ENCODE results near the gene HLA-DOA. TPM values are rescaled to one million over a fixed set of nuclear protein-coding genes. Genes with fewer than 3 reads are reported as not detected.
A peak's percentile ranks its signal among the peaks of the same experiment; 100 is the strongest.

HLA-DOA gene
- total and polyA plus RNA-seq, 2 of the 8 experiments (the other 6 are each of a cell fraction or from before 2014, with no cell fraction given) = 23.7 to 89.0 TPM

DNA sequence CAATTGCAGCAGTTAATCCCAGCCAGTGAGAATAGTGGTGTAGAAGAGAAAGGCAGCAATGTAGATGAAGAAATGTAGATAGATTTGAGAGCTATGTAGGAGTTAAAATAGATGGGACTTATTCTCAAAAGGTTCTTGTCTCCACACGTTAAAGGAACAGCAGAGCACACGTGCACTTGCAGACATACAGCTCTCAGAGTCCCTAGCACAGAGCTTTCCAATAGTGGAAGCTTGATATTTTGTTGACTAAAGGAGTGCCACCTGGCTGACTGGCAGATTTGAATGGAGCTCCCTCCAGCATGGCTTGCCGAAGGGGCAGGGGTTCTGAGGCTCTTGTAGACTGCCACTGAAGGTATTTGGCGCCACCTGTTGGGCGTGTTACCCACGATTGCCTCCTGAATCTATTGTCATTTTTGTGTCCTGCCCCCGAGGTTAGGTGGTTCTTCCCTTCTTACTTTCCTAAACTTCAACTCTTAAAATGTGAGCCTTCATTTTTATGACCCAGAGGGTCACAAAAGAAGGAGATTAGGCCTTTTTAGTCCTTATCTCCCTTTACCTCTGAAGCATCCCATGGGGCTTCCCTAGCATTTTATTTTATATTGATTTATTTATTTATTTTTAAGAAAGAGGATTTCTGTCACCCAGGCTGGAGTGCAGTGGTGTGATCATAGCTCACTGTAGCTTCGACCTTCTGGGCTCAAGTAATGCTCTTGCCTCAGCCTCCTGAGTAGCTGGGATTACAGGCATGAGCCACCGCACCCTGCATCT lies 24.6 kb downstream of the HLA-DOA start:
- CTCF ChIA-PET (ENCODE audit: partially characterized antibody) = interaction anchor here (0.5 to 6.6 kb wide), 52 partner anchors 9 to 1863 kb away, joined by 3 to 110 read pairs (median 4); partner anchors contain the start of genes BRD2, HLA-DMA and HLA-DPA1
- peak; percentile 92 for FAIRE-seq
- no peak for TF ChIP-seq CTBP2 (IDR thresholded peaks at IDR 0.05; ENCODE audit: borderline replicate concordance, insufficient read depth, insufficient read length, low read length)
- TF ChIP-seq ZNF274 (IDR thresholded peaks at IDR 0.05; ENCODE audit: borderline replicate concordance, extremely low read depth, low read length) = no peak
- TF ChIP-seq KDM5A (IDR thresholded peaks at IDR 0.05; ENCODE audit: low read length) = no peak
- TF ChIP-seq SAP30 (IDR thresholded peaks at IDR 0.05; ENCODE audit: insufficient read depth, insufficient replicate concordance, low read length) = no peak
- TF ChIP-seq, protein P1, sequence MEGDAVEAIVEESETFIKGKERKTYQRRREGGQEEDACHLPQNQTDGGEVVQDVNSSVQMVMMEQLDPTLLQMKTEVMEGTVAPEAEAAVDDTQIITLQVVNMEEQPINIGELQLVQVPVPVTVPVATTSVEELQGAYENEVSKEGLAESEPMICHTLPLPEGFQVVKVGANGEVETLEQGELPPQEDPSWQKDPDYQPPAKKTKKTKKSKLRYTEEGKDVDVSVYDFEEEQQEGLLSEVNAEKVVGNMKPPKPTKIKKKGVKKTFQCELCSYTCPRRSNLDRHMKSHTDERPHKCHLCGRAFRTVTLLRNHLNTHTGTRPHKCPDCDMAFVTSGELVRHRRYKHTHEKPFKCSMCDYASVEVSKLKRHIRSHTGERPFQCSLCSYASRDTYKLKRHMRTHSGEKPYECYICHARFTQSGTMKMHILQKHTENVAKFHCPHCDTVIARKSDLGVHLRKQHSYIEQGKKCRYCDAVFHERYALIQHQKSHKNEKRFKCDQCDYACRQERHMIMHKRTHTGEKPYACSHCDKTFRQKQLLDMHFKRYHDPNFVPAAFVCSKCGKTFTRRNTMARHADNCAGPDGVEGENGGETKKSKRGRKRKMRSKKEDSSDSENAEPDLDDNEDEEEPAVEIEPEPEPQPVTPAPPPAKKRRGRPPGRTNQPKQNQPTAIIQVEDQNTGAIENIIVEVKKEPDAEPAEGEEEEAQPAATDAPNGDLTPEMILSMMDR (IDR thresholded peaks at IDR 0.05; ENCODE audit: control extremely low read depth in 1 of 3, insufficient read depth in 1 of 3, low read depth in 1 of 3, low read length in 3 of 3) = peak; percentile 83 to 94 (median 90)
- peak; percentile 90 to 94 for TF ChIP-seq RAD21 (IDR thresholded peaks at IDR 0.05 in 1 of 2, conservative IDR thresholded peaks at IDR 0.05 in 1 of 2; ENCODE audit: low read depth in 2 of 2, low read length in 2 of 2)
- TF ChIP-seq ASH2L (IDR thresholded peaks at IDR 0.05; ENCODE audit: low read length) = no peak
- peak; percentile 54; the same call in 1 of the 2 replicates for TF ChIP-seq YY1 (IDR thresholded peaks at IDR 0.05; ENCODE audit: low read depth, low read length)

More for the DNA sequence above, 24.6 kb downstream of the HLA-DOA start:
- H3K14ac ChIP-seq (ENCODE audit: insufficient read length) = no peak overlapping the region
- no peaks in the 10 kb centered on the region for H3K9me3 ChIP-seq (ENCODE audit: insufficient read depth in 2 of 2, low read depth in 1 of 2, low read length in 1 of 2)
- H3K4ac ChIP-seq (replicated peaks; ENCODE audit: insufficient read length, low read depth, low read length) = no peak overlapping the region
- H4K91ac ChIP-seq (replicated peaks; ENCODE audit: insufficient read length, low read length) = no peak overlapping the region
- H2BK120ac ChIP-seq (replicated peaks; ENCODE audit: low read depth, low read length) = no peak overlapping the region
- peak; percentile 60 to 92 for DNase-seq (ENCODE audit: low read depth in 1 of 2, low spot score in 2 of 2)
- no peak overlapping the region for H2BK12ac ChIP-seq (ENCODE audit: low read depth, low read length)
- no peaks in the 10 kb centered on the region for H3K79me1 ChIP-seq (ENCODE audit: low read depth, low read length)
- no peak overlapping the region for H3K27ac ChIP-seq (ENCODE audit: low read depth, low read length)
- H4K5ac ChIP-seq (ENCODE audit: insufficient read length, low read depth, low read length) = no peak overlapping the region
- no peak overlapping the region for H3K56ac ChIP-seq (replicated peaks; ENCODE audit: insufficient read length, low read depth, low read length)
- WGBS, 2 experiments (ENCODE audit: extremely low coverage in 1 of 2, insufficient coverage in 1 of 2, insufficient read length in 1 of 2, insufficient replicate concordance in 2 of 2, low coverage in 1 of 2, low lambda C conversion rate in 2 of 2, missing lambda C conversion rate in 1 of 2) = 18% methylated on average over 9 of the region's 9 CpGs; no CpG with 5 or more reads in 1 of the 2 experiments
- H3K36me3 ChIP-seq (ENCODE audit: control insufficient read depth in 2 of 4, insufficient read depth in 4 of 4, low read length in 3 of 4) = peaks cover 10 to 24% (median 17%) of the 10 kb centered on the region in 4 experiments
- no peaks in the 10 kb centered on the region for H3K23me2 ChIP-seq (ENCODE audit: low read depth, low read length)
- no peak overlapping the region for H3K23ac ChIP-seq (ENCODE audit: insufficient read length)
- H4K20me1 ChIP-seq (replicated peaks in 1 of 2; ENCODE audit: control insufficient read depth in 1 of 2, insufficient read depth in 2 of 2, low read length in 2 of 2) = peaks cover 5 to 13% of the 10 kb centered on the region in 2 experiments
- H3K9ac ChIP-seq (replicated peaks in 1 of 4; ENCODE audit: extremely low read depth in 1 of 4, low read depth in 3 of 4, low read length in 3 of 4) = no peak overlapping the region
- H3K4me3 ChIP-seq (ENCODE audit: extremely low read depth in 1 of 4, insufficient read depth in 2 of 4, low read depth in 3 of 4, low read length in 4 of 4) = no peak overlapping the region
- H2AFZ ChIP-seq (ENCODE audit: low read length) = no peak overlapping the region
- no peaks in the 10 kb centered on the region for H3K27me3 ChIP-seq (replicated peaks in 1 of 4; ENCODE audit: control insufficient read depth in 3 of 4, extremely low read depth in 1 of 4, insufficient read depth in 3 of 4, low read length in 3 of 4)
- H4K8ac ChIP-seq (ENCODE audit: extremely low read depth, insufficient read depth, low read length) = no peak overlapping the region
- H2AK5ac ChIP-seq (ENCODE audit: low read depth, low read length) = no peak overlapping the region
- H2BK5ac ChIP-seq (ENCODE audit: low read depth, low read length) = no peak overlapping the region
- H3K79me2 ChIP-seq (ENCODE audit: control insufficient read depth in 1 of 2, insufficient read depth in 2 of 2, low read length in 2 of 2) = peaks cover 0 to 3% of the 10 kb centered on the region in 2 experiments; a peak in 1 of 4 replicates
- H2BK20ac ChIP-seq (ENCODE audit: low read length) = no peak overlapping the region
- no peak overlapping the region for H3K4me2 ChIP-seq (ENCODE audit: insufficient read depth in 1 of 2, low read depth in 2 of 2, low read length in 2 of 2)
- POLR2A ChIA-PET (ENCODE audit: partially characterized antibody) = interaction anchor here (0.8 to 28.8 kb wide), 12 partner anchors 15 to 1207 kb away, joined by 3 to 1158 read pairs (median 4); partner anchors contain the start of genes B3GALT4, BRD2, HLA-DMA and VWA7
- no peak overlapping the region for H2BK15ac ChIP-seq (ENCODE audit: low read length)
- H3K18ac ChIP-seq (ENCODE audit: extremely low read depth, low read length) = no peak overlapping the region
- peaks cover 0 to 6% (median 2%) of the 10 kb centered on the region in 4 experiments; a peak in 4 of 7 replicates for H3K4me1 ChIP-seq (replicated peaks in 1 of 4; ENCODE audit: control insufficient read depth in 3 of 4, insufficient read depth in 4 of 4, low read length in 3 of 4)

All from H1 (cell line).